Left kidney (tissue), 2 donors: Measurements from ENCODE around the gene AKAP6. TPM values are rescaled to one million over a fixed set of nuclear protein-coding genes. Genes with fewer than 3 reads are reported as not detected.
A peak's percentile ranks its signal among the peaks of the same experiment; 100 is the strongest.
"Not testable (repeated sequence)": the region's sequence is repeated elsewhere in the genome, so short reads cannot be mapped to it uniquely, and the experiment has no call there.

Source experiments
- DNase-seq: peaks from one replicate; pipeline ENCODE4 v3.0.0-alpha.2; 2013
- polyA plus RNA-seq: library from polyadenylated mRNA; unstranded; fragments of 120-200 nt; gene quantifications from one replicate; pipeline ENCODE4 v1.2.1, GENCODE V29; 2013; ENCODE audit not compliant: insufficient read length

The AKAP6 gene
- polyA plus RNA-seq, 1 donor = 2.9 TPM

DNA sequence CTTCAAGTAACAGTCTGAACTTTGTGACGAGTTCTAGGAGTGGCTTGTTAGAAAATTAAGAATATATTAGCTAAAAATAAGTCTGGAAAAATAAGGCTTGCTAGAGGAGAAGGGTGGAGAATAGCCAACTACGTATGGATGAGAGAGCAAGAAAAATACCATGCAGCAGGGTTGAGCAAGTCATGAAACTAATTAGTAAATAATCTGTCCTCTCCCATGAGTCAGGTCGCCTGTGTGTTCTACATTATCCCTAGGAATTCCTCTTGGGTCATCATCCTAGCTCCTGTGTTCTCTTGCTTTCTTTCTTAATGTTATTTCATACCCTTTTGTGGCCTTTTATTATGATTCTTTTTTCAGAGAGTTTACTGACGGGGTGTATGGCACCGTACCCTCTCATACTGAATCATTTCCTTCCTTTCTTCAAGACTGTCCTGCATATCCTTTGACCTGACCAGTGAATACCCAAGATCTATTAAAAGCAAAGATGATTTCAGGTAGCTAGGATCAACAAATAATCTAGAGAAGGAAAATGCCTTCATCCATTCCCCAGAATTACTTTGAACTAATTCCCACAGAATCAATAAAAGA is 432.4 kb downstream of the AKAP6 start:
- no peak for DNase-seq

DNA sequence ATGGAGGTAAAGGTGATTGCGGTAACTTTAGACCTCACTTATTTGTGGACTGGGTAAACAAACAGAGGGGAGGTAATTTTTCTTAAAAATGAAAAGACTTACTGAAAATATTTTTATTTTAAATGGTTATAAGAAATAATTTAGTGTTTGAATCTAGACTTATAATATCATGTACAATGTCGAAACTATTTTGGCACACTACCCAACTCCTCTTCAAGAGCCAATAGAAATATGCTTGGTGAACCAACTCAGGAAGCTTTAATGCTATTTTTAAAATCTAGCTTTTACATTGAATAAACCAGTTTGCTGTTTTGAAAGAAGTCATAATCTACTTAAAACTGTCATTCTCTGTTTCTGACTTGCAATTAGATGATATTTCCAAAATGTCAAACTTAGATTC is 433.8 kb downstream of the AKAP6 start:
- DNase-seq = no peak

- no peak for DNase-seq
Observed at GRCh38 chr14:32763673-32764072, 434.6 kb downstream of the AKAP6 start.

GRCh38 chr14:32764131-32764530 is 435.0 kb downstream of the AKAP6 start:
- DNase-seq = no peak

DNA sequence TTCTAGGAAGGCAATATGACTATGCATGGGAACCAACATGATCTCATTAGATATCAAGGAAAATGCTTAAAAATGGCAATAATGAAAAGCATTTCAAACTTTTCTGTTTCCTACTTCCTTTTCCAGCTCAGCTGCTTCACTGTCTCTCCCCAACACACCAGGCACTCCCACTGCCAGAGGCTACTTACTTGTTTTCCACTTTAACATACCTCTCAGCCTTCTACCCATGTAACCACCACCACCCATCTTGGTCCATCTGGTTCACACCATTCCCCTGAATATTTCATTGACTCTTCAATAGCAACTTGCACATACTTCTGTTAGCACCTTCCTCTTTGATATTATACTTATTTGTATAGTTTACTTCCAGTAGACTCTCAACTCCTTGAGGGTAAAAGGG is 441.3 kb downstream of the AKAP6 start:
- no peak for DNase-seq

DNA sequence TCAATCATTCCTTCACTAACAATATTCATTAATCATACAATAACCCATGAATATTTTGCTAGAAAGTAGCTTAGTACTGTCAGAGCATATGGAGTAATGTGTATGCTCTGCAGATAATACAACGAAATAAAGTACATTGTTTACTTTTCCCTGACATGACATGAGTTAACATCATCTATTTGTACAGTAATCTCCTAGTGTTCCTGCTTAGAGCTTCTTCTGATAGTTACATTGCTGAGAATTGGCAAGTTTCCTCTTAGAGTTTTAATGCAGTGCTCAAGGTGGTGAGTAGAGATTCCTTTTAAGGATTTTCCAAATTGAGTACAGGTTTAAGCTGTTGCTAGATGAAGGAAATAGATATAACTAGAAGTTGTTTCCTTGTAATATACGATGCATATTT is 445.1 kb downstream of the AKAP6 start:
- DNase-seq = no peak

DNA sequence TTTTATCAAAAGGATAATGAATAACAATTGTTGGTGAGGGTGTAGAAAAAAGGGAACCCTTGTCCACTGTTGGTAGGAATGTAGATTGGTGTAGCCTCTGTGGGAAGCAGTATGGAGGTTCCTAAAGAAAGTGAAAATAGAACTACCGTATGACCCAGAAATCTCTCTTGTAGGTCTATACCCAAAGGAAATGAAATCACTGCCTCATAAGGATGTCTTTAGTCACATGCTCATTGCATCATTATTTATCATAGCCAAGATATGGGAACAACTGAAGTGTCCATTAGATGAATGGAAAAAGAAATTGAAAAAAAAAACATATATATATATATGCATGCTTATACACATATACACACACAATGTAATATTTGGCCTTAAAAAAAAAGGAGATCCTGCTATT is 450.7 kb downstream of the AKAP6 start:
- no peak for DNase-seq

DNA sequence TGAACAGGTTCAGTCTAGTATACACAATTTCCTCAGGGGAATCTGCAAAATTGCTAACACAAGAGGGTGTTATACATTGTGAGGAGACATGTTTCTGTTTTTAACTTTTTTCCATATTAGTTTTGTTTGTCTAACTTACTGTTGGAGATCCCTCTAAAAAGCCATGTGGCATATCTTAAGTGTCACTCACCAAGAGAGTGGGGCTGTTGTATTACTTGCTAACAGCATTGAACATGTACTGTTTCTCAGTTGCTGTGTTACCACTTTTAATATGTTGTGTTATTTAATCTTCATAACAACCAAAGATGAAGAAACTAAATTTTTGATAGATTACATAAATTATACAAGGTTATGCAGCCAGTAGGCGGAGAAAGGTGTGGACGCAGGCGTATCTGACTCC is 455.3 kb downstream of the AKAP6 start:
- DNase-seq = no peak

- DNase-seq = no peak
Observed at GRCh38 chr14:32785585-32785984, 456.5 kb downstream of the AKAP6 start.

DNA sequence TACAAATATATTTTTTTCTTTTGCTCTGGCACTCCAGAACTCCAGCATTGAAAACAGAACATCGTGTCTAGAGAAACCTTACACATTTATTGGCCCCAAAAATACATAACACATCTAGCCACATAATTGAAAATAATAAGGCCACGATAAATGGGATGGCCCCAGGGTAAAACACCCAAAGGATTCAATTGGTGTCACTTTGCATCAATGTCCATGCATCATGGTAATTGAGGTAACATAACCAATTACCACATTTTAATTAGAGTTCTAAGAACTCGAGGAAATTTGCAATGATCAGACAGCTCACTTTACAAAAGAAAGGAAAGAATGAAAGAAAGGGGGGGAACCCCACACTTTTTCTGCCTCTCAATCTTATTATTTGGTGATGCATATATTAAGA is 457.8 kb downstream of the AKAP6 start:
- no peak for DNase-seq

DNA sequence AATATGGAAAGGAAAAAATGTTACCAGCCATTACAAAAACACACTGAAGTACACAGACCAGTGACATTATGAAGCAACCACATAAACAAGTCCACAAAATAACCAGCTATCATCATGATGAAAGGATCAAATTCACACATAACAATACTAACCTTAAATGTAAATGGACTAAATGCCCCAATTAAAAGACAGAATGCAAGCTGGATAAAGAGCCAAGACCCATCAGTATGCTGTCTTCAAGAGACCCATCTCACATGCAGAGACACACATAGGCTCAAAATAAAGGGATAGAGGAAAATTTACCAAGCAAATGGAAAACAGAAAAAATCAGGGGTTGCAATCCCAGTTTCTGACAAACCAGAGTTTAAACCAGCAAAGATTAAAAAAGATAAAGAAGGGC is 463.9 kb downstream of the AKAP6 start:
- not testable (repeated sequence) for DNase-seq

DNA sequence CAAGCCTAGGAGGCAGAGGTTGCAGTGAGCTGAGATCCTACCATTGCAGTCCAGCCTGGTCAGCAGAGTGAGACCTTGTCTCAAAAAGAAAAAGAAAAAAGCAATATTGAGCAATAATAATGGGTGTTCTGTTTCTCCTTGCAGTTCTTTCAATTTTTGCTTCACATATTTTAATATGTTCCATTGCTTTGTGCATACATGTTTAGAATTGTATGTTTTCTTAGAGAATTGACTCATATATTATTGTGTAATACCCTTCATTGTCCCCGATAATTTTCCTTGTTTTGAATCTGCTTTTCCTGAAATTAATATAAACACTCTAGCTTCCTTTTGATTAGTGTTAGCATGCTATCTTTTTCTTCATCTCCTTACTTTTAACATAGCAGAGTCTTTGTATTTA is 471.2 kb downstream of the AKAP6 start:
- no peak for DNase-seq

- no peak for DNase-seq
Observed at GRCh38 chr14:32802295-32802694, 473.2 kb downstream of the AKAP6 start.

DNA sequence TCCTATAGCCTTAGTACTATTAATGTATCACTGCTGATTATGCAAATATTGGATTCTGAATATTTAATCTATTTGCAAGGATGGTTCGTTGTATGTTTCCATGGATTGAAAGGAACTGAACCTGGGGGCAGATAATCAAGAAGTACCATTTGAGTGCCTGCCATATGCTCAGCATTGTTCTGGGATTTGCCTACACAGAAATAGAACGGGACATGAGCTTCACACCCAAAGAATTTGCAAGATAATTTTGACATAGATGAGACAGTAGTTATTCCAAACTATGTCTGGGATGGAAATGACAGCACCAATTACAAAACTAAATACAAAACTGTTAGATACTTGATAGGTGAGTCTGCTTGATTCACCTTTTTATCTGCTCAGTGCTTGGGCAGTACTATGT is 476.9 kb downstream of the AKAP6 start:
- no peak for DNase-seq

DNA sequence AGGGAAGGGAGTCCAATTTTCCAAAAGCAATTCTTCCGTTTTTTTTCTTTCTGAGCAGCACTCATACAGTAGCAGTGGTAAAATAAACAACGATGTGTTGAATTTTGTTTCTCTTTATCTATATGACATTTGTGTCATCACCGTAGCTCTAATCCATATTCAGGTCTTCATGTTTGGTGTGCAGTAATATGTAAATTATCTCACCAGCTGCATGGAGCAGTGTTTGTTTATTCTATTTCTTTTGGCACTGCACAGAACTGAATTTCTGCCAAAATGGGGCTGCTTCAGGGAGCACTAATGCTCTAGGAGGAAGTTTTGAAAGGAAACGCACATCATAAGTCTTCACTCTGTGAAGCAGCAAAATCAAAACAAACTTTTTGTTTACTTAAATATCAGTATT is 479.5 kb downstream of the AKAP6 start:
- DNase-seq = peak; percentile 35

DNA sequence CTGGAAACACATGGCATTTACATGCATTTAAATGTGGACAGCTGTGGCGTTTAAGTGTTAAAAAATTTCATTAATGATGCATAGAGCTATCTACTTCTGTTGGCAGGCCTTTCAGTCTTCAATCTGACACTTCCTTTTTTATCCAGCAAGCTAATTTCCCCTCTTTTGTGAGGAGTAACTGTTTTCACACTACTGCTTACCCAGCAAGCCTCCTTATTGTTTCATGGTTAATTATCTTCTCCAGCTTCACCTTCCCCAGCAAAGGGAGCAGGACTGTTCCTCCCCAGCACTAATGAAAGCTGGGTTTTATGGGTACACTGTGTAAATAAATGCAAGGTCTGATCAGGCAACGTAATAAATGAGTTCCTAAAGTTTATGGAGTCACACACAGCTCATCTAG is 480.2 kb downstream of the AKAP6 start:
- DNase-seq = no peak

DNA sequence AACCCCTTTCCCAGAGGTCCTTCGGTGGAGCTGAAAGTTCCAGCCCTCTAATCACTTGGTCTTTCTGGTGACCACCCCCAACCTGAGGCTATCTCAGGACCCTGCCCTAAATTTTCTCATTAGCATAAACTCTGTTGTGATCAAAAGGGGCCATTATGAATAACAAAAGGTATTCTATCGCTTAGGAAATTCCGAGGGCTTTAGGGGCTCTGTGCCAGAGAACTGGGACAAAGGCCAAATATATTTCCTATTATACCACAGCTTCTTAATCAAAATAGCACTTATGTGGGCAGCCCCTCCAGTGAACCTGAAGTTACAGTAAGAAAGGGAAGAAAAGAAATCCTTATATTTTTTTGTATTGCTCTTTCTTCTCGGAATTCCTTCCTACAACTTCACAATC is 484.3 kb downstream of the AKAP6 start:
- DNase-seq = no peak

- no peak for DNase-seq
Observed at GRCh38 chr14:32814721-32815120, 485.6 kb downstream of the AKAP6 start.

DNA sequence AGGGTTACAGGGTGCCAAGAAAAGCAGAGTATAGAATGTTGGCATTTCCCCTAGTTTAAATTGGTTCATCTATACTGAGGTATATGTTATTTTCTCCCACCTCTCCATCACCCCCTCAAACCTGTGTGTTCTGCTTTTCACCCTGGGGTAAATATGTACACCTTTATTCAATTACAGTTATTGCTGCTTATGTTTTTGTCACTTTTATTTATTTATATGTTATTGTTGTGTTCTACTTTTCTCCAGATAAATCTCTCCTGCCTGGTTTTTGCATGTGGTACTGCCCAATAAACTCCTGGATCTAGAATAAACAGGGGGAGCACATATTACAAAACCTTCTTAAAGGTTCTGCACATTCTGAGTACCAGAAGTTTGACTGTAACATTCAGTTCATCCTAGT is 487.5 kb downstream of the AKAP6 start:
- DNase-seq = no peak

DNA sequence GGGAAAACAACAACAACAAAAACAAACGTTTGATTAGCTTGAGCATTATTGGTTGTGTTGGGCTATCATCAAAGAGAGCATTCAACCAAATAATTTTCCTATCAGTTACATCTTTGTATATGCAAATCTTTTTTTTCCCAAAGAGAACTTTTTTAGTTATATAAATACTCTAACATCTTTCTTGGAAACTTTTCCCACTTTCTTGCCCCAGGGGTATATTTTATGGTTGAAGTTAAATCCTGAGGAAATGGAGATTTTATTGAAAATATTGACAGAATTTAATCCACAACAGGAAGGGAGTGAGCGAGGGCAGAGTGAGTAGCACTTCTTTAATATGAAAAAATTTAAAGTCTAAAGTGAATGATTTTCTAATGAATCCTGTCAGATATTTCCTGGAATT is 488.7 kb downstream of the AKAP6 start:
- DNase-seq = no peak

DNA sequence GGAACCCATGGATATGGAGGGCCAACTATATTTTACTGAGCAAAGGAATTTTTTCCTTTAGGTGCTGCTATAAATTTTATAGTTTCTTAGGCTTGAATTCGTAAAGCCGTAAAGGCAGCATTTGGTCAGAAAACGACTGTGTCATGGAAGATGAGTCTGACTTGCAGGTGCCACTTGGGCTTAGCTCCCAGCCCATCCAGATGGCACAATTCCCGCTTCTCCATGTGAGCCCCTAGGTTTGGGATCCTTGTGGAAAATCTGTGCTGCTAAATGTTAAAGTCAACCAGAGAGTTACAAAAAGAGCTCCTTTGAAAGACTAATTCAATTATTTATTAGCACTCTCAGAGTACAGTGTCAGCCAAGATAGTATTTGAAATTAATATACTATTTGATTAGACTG is 489.5 kb downstream of the AKAP6 start:
- DNase-seq = no peak

GRCh38 chr14:32820181-32820580 is 491.1 kb downstream of the AKAP6 start:
- no peak for DNase-seq

DNA sequence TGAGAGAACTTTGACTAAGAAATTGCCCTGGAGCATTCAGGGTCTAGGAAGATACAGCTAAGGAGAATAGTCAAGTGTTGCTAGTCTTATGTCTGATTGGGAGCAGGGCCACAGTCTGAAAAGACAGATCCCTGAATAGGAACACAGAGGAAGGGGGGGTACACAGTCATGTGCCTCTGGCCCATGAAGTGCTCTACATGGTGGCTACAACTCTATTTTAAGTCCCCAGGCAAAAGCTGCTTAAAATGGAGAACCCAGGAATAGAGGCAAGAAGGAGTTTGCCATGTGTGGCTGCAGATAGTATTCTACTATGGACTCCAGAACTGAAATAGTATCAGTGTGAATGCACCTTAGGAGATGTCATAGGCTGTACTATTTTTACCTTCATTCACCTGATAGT is 491.6 kb downstream of the AKAP6 start:
- DNase-seq = no peak

DNA sequence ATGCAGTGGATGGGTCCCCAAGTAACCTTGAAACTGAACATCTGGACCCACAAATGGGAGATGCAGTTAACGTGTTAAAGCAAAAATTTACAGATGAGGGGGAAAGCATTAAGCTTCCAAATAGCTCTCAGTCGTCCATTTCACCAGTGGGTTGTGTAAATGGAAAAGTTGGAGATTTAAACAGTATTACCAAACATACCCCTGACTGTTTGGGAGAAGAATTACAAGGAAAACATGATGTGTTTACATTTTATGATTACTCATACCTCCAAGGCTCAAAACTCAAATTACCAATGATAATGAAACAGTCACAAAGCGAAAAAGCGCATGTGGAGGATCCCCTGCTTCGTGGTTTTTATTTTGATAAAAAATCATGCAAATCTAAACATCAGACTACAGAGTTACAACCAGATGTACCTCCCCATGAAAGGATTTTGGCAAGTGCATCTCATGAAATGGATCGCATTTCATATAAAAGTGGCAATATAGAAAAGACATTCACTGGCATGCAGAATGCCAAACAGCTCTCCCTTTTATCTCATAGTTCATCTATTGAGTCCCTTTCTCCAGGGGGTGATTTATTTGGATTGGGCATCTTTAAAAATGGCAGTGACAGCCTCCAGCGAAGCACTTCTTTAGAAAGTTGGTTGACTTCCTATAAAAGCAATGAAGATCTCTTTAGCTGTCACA is 493.0 kb downstream of the AKAP6 start:
- no peak for DNase-seq

DNA sequence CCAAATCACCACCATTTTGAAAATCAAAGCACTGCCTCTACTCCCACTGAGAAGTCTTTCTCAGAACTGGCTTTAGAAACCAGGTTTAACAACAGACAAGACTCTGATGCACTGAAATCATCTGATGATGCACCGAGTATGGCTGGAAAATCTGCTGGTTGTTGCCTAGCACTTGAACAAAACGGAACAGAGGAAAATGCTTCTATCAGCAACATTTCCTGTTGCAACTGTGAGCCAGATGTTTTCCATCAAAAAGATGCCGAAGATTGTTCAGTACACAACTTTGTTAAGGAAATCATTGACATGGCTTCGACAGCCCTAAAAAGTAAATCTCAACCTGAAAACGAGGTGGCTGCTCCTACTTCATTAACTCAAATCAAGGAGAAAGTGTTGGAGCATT is 494.6 kb downstream of the AKAP6 start:
- no peak for DNase-seq
